ENCODE data around the gene FHAD1.
"Not testable (repeated sequence)": the region's sequence is repeated elsewhere in the genome, so short reads cannot be mapped to it uniquely, and the experiment has no call there.

FHAD1 gene

GRCh38 chr1:15379151-15379550, 132.1 kb downstream of the FHAD1 start:
- DNase-seq: not testable (repeated sequence)

GRCh38 chr1:15380601-15381508, 133.8 kb downstream of the FHAD1 start:
- DNase-seq: no peak

DNA sequence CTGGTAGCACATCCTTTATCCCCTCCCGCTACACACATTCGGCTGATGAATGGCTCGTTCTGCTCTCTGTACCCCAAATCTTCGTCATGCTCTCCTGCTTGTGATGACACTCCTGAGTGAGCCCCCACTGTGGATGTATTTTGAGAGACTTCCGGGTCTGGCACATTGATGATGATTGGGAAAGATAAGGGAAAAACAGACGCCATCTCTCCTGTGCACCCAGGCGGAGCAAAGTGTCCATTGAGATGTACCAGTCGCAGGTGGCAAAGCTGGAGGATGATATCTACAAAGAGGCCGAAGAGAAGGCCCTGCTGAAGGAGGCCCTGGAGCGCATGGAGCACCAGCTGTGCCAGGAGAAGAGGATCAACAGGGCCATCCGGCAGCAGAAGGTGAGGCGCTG, 134.8 kb downstream of the FHAD1 start:
- DNase-seq: no peak

DNA sequence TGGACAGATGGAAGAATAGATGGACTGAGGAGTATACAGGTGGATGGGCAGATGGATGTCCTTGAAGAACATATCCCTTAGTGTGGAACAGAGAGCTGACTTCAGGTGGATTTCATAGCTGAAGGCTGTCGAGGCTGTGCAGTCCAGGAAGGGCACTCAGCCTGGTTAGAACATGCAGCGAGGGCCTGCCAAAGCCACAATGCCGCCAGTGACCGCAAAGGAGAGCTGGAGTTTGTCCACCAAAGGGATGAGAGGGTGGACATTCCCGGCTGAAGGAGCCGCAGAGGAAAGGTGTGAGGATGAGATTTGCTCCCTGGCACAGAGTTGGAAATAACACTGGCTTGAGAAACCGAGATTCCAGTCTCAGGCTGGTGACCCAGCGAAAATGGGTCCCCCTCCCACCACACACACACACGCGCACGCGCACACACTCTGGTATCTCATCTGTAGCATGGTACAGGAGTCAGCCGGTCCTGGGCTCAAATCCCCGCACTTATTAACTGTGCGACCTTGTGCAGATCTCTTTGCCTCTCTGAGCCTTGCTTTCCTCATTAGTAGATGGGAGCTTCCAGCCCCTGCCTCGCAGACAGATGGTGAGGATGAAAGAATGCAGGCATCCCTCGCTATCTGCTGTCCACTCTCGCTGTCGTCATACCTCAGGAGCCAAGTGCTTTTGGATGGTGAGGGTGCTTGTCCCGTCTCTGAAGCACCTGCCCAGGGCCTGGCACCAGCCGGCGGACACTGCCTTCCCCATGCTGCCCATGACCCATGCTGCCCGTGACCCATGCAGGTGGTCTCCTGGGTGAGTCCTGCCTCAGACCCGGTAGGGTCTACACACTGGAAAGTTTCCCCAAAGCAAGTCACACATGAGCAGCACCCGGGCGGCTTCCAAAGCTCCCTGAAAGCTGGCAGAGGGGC, 135.8 kb downstream of the FHAD1 start:
- DNase-seq: no peak

GRCh38 chr1:15383810-15384209, 136.8 kb downstream of the FHAD1 start:
- no peak for DNase-seq

- DNase-seq: no peak
Observed at GRCh38 chr1:15384301-15384901, 137.4 kb downstream of the FHAD1 start.

GRCh38 chr1:15385420-15385819, 138.4 kb downstream of the FHAD1 start:
- DNase-seq: no peak

- DNase-seq: no peak
Observed at GRCh38 chr1:15386164-15386749, 139.2 kb downstream of the FHAD1 start.

DNA sequence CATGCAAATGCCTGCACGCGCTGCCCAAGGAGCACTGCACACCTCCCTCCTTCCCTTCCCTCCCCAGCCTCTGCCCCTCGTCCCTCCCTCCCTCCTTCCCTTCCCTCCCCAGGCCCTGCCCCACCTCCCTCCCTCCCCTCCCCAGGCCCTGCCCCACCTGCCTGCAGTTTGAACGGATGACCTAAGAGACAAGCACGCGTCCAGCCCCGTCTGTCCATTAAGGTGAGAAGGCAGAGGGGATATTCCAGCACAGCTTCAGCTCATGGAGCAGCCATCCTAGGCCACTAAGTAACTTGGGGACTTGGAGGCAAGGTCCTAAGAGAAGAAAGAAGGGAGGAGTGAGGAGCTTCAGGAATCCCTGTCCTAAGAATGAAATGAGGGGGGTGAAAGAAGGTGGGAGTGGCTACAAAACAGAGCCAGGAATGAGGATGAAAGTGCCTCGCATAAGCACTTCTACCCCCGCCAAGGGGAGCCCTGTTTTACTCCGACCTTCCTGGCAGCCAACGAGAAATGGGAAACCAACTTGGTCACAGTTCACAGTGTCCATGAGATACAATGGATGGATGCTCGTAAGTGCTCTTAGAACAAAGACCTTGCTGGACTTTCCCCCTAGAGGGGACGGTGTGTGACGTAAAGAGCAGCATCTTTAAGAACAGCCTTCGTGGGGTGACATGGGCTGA, 141.3 kb downstream of the FHAD1 start:
- DNase-seq: no peak

- DNase-seq: not testable (repeated sequence)
Observed at GRCh38 chr1:15389828-15390227, 142.8 kb downstream of the FHAD1 start.

DNA sequence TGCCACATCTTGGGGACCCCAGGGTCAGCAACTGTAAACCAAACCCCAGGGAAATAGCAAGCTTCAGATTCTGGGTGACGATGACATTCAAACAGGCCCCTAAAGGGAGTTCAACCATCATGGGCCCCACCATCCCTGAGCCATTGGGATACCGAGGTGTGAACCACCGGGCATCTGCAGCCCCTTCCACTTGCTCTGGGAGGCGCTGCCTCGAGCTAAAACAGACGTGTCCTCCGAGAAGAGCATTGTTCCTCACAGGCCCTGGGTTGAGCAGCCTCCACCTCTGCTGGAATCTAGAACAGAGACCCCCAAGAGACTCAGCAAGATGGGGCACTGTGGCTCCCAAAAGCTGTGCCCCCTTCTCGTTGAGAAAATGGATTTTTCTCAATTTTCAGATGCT, 143.6 kb downstream of the FHAD1 start:
- DNase-seq: no peak

GRCh38 chr1:15391366-15391765, 144.3 kb downstream of the FHAD1 start:
- DNase-seq: no peak

DNA sequence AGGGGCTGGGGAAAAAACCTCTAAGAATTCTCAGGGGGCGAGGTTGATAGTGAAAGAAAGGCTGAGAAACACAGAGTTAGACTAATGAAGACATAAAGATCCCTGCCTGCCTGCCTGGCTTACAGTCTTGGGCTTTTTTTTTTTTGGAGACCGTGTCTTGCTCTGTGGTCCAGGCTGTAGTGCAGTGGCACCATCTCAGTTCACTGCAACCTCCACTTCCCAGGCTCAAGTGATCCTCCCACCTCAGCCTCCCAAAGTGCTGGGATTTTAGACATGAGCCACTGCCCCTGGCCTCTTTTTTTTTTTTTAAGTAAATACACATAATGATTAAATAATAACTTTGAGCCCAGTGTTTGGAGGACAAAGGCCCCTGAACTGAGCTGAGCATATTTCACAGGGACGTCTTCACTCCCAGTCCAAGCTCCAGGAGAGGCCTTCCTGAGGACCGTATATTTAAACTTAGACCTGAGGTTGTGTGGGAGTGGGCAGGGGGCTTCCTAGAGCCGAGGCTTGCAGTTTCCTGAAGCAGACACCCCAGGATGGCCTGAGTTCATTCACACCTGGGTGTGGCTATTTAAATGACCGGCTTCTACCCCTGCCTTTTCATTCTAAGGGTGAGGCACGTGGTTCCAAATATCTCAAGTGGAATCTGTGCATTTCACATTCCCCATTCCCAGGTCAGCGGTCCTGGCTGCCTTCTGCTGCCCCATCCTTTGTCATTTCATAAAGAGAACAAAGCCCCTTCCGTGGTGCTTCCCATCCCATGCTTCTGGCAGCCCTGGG, 146.6 kb downstream of the FHAD1 start:
- DNase-seq: no peak

GRCh38 chr1:15394258-15394690, 147.3 kb downstream of the FHAD1 start:
- no peak for DNase-seq

GRCh38 chr1:15397236-15397635, 150.2 kb downstream of the FHAD1 start:
- no peak for DNase-seq

- DNase-seq: no peak
Observed at GRCh38 chr1:15399710-15400109, 152.7 kb downstream of the FHAD1 start.

DNA sequence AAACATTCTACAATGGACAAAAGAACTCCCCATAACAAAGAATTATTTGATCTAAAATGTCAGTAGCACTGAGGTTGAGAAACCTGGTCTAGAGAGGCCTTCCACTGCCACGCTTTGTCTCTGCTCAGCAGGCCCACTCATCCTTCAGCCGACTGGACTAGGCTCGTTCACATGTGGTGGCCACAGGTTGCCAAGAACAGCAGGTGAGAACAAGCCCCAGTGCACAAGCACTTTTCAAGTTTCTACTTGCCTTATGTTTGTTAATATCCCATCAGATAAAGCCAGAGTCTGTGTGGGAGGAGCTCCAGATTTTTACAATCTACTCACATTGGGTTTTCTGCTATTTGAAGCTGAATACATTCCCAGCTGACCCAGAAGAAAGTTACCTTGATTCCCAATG, 153.6 kb downstream of the FHAD1 start:
- no peak for DNase-seq

DNA sequence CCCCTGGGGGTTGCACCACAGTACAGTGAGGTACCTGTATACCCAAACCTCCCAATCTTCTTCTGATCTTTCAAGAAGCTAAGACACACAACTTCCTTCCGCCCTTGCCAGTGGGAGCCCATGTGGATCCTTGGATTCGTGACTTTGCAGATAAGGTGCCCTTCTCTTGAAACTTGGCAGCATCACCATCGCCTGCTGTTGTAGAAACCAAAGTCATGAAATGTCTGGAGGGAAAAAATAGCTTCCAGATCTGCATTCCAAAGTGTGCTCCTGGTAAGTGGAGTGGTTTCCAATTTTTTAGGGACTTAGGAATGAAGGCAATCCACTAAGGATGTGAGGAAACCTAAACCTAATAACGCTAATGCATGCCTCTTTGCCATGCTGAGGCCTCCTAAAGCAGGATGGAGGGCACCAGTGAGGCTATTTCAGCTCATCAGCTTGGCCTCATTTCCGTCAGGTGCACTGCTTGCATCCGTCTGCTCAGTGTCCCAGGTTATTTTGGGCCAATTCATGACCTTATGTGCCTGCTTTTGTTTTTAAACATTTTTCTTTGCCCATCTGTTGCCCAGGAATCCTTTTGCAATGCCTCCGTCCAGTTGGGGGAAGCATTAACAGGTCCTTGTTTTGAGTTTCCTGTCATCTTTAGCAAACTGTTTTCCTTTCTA, 154.5 kb downstream of the FHAD1 start:
- no peak for DNase-seq

- no peak for DNase-seq
Observed at GRCh38 chr1:15402809-15403450, 155.9 kb downstream of the FHAD1 start.

GRCh38 chr1:15403962-15404580, 157.0 kb downstream of the FHAD1 start:
- no peak for DNase-seq
